H1 (cell line): Measurements from ENCODE around the gene RUNX1. TPM values are rescaled to one million over a fixed set of nuclear protein-coding genes. Genes with fewer than 3 reads are reported as not detected.

ENCODE experiments used
- CTCF ChIA-PET: fragments of 300-600 bp; sonication (Branson Sonifier 250); formaldehyde crosslinking; loops from one replicate; lab custom pipeline; 2021; ENCODE audit not compliant: partially characterized antibody; lab: Charles Lee
- POLR2A ChIA-PET: fragments of 300-600 bp; sonication (Branson Sonifier 250); formaldehyde crosslinking; loops from one replicate; lab custom pipeline; 2021; ENCODE audit warnings: inconsistent platforms; ENCODE audit not compliant: partially characterized antibody; lab: Charles Lee
- DNase-seq, 2 experiments: peaks; one replicate each; pipeline versions ENCODE4 v3.0.0 to v3.0.0-alpha.2; 2010 to 2022; ENCODE audit warnings: low spot score in 2 of 2, low read depth in 1 of 2, mixed read lengths in 1 of 2
- FAIRE-seq: peaks from 2 replicates; lab custom pipeline; 2011; peaks lifted over from hg19 to GRCh38; lab: Jason Lieb, UNC
- H2AFZ ChIP-seq: 2 replicates; pipeline ENCODE4 v1.8.1; 2012; ENCODE audit warnings: low read length, inconsistent platforms
- H2AK5ac ChIP-seq: 2 replicates; pipeline ENCODE4 v1.6.1; 2013; ENCODE audit warnings: low read depth, low read length
- H2BK120ac ChIP-seq: replicated peaks from 2 replicates; pipeline ENCODE3; 2013; ENCODE audit warnings: low read depth, low read length, inconsistent platforms
- H2BK12ac ChIP-seq: 2 replicates; pipeline ENCODE4 v1.6.1; 2013; ENCODE audit warnings: low read depth, low read length
- H2BK15ac ChIP-seq: 2 replicates; pipeline ENCODE4 v1.6.1; 2013; ENCODE audit warnings: low read length
- H2BK20ac ChIP-seq: 2 replicates; pipeline ENCODE4 v1.6.1; 2013; ENCODE audit warnings: low read length
- H2BK5ac ChIP-seq: 2 replicates; pipeline ENCODE4 v1.6.1; 2013; ENCODE audit warnings: low read depth, low read length
- H3K14ac ChIP-seq: 2 replicates; pipeline ENCODE4 v1.6.1; 2013; ENCODE audit warnings: inconsistent platforms; ENCODE audit not compliant: insufficient read length
- H3K18ac ChIP-seq: 2 replicates; pipeline ENCODE4 v1.6.1; 2013; ENCODE audit warnings: low read length; ENCODE audit errors: extremely low read depth
- H3K23ac ChIP-seq: 2 replicates; pipeline ENCODE4 v1.6.1; 2013; ENCODE audit warnings: inconsistent platforms; ENCODE audit not compliant: insufficient read length
- H3K23me2 ChIP-seq: 2 replicates; pipeline ENCODE4 v1.6.1; 2013; ENCODE audit warnings: low read depth, low read length
- H3K27ac ChIP-seq: 2 replicates; pipeline ENCODE4 v1.6.1; 2011; ENCODE audit warnings: low read depth, low read length, inconsistent platforms
- H3K27me3 ChIP-seq, 4 experiments: replicated peaks in 1 of 4; 1 replicate in 1 of 4; 2 replicates in 3 of 4; pipeline versions ENCODE4 v1.6.1 to v1.8.1; 2011 to 2013; ENCODE audit warnings: low read length in 3 of 4, mild to moderate bottlenecking in 3 of 4, inconsistent platforms in 2 of 4, mixed read lengths in 2 of 4, moderate library complexity in 1 of 4; ENCODE audit not compliant: control insufficient read depth in 3 of 4, insufficient read depth in 3 of 4; ENCODE audit errors: extremely low read depth in 1 of 4
- H3K36me3 ChIP-seq, 4 experiments: 2 replicates each; pipeline versions ENCODE4 v1.6.1 to v1.8.1; 2011 to 2013; ENCODE audit warnings: mild to moderate bottlenecking in 4 of 4, low read length in 3 of 4, moderate library complexity in 2 of 4, control low read depth in 1 of 4, inconsistent platforms in 1 of 4; ENCODE audit not compliant: insufficient read depth in 4 of 4, control insufficient read depth in 2 of 4
- H3K4ac ChIP-seq: replicated peaks from 2 replicates; pipeline ENCODE3; 2013; ENCODE audit warnings: low read length, low read depth, mixed read lengths, inconsistent platforms; ENCODE audit not compliant: insufficient read length
- H3K4me1 ChIP-seq, 4 experiments: replicated peaks in 1 of 4; 1 replicate in 1 of 4; 2 replicates in 3 of 4; pipeline versions ENCODE4 v1.6.1 to v1.8.1; 2011 to 2013; ENCODE audit warnings: low read length in 3 of 4, inconsistent platforms in 2 of 4, mixed read lengths in 1 of 4; ENCODE audit not compliant: insufficient read depth in 4 of 4, control insufficient read depth in 3 of 4
- H3K4me2 ChIP-seq, 2 experiments: 2 replicates each; pipeline versions ENCODE4 v1.6.1 to v1.8.1; 2011 to 2013; ENCODE audit warnings: low read depth in 2 of 2, low read length in 2 of 2, control low read depth in 1 of 2, inconsistent platforms in 1 of 2, mild to moderate bottlenecking in 1 of 2; ENCODE audit not compliant: insufficient read depth in 1 of 2
- H3K4me3 ChIP-seq, 4 experiments: fragments of 200-600, 300-600 bp in 1 of 4; sonication (generic), shearing (Covaris generic), sonication (Bioruptor Twin) in 1 of 4; 2 replicates each; pipeline versions ENCODE4 v1.5.1 to v1.8.1; 2011 to 2016; ENCODE audit warnings: low read length in 4 of 4, low read depth in 3 of 4, control low read depth in 2 of 4, inconsistent platforms in 2 of 4, mild to moderate bottlenecking in 2 of 4, mixed read lengths in 1 of 4, moderate library complexity in 1 of 4; ENCODE audit not compliant: insufficient read depth in 2 of 4; ENCODE audit errors: extremely low read depth in 1 of 4
- H3K56ac ChIP-seq: replicated peaks from 2 replicates; pipeline ENCODE3; 2013; ENCODE audit warnings: low read depth, mild to moderate bottlenecking, mixed read lengths, low read length, inconsistent platforms; ENCODE audit not compliant: insufficient read length
- H3K79me1 ChIP-seq: 2 replicates; pipeline ENCODE4 v1.6.1; 2013; ENCODE audit warnings: low read depth, low read length, control low read depth
- H3K79me2 ChIP-seq, 2 experiments: 2 replicates each; pipeline versions ENCODE4 v1.6.1 to v1.8.1; 2012 to 2013; ENCODE audit warnings: low read length in 2 of 2, mild to moderate bottlenecking in 2 of 2, inconsistent platforms in 1 of 2; ENCODE audit not compliant: insufficient read depth in 2 of 2, control insufficient read depth in 1 of 2
- H3K9ac ChIP-seq, 4 experiments: replicated peaks in 1 of 4; 1 replicate in 1 of 4; 2 replicates in 3 of 4; pipeline versions ENCODE4 v1.6.1 to v1.8.1; 2011 to 2013; ENCODE audit warnings: low read depth in 3 of 4, low read length in 3 of 4, control low read depth in 2 of 4, mild to moderate bottlenecking in 2 of 4, moderate library complexity in 2 of 4, inconsistent platforms in 1 of 4; ENCODE audit errors: extremely low read depth in 1 of 4
- H3K9me3 ChIP-seq, 2 experiments: 2 replicates each; pipeline versions ENCODE4 v1.6.1 to v1.8.1; 2012 to 2013; ENCODE audit warnings: mild to moderate bottlenecking in 2 of 2, moderate library complexity in 2 of 2, control low read depth in 1 of 2, inconsistent platforms in 1 of 2, low read depth in 1 of 2, low read length in 1 of 2, mixed read lengths in 1 of 2; ENCODE audit not compliant: insufficient read depth in 2 of 2
- H4K20me1 ChIP-seq, 2 experiments: replicated peaks in 1 of 2; 2 replicates each; pipeline versions ENCODE3 to v1.8.1; 2011 to 2013; ENCODE audit warnings: inconsistent platforms in 2 of 2, low read length in 2 of 2, mild to moderate bottlenecking in 1 of 2; ENCODE audit not compliant: insufficient read depth in 2 of 2, control insufficient read depth in 1 of 2
- H4K5ac ChIP-seq: 2 replicates; pipeline ENCODE4 v1.6.1; 2013; ENCODE audit warnings: low read length, low read depth, mixed read lengths, inconsistent platforms; ENCODE audit not compliant: insufficient read length
- H4K8ac ChIP-seq: 2 replicates; pipeline ENCODE4 v1.8.0; 2013; ENCODE audit warnings: mild to moderate bottlenecking, moderate library complexity, low read length, inconsistent platforms; ENCODE audit not compliant: insufficient read depth; ENCODE audit errors: extremely low read depth
- H4K91ac ChIP-seq: replicated peaks from 2 replicates; pipeline ENCODE3; 2013; ENCODE audit warnings: low read length, mixed read lengths, inconsistent platforms; ENCODE audit not compliant: insufficient read length
- BACH1 ChIP-seq: IDR thresholded peaks from 2 replicates; pipeline ENCODE4 v1.6.1; 2012; ENCODE audit warnings: low read length, improper control_type of control experiment
- CBX8 ChIP-seq: fragments of 300-800, 300-1000 bp; sonication (generic); IDR thresholded peaks from 2 replicates; pipeline ENCODE4 v1.7.1; 2016; ENCODE audit warnings: low read depth, low read length, borderline replicate concordance
- EZH2 ChIP-seq: fragments of 200-600 bp; sonication (generic); IDR thresholded peaks from 2 replicates; pipeline ENCODE4 v1.7.1; 2012; ENCODE audit warnings: low read depth, mild to moderate bottlenecking, moderate library complexity, low read length, inconsistent platforms; ENCODE audit not compliant: severe bottlenecking
- KDM1A ChIP-seq: fragments of 200-600, 300-600 bp; sonication (generic); IDR thresholded peaks from 2 replicates; pipeline ENCODE4 v1.7.1; 2016; ENCODE audit warnings: mild to moderate bottlenecking, low read length, borderline replicate concordance
- MAFK ChIP-seq: IDR thresholded peaks from 2 replicates; pipeline ENCODE4 v1.6.1; 2012; ENCODE audit warnings: low read depth, mild to moderate bottlenecking, improper control_type of control experiment, low read length
- NANOG ChIP-seq: IDR thresholded peaks from 2 replicates; pipeline ENCODE4 v1.6.1; 2011; ENCODE audit warnings: low read length, low read depth, mild to moderate bottlenecking, inconsistent platforms; ENCODE audit not compliant: insufficient read depth, poor library complexity, severe bottlenecking
- PHF8 ChIP-seq: fragments of 200-600 bp; sonication (generic); conservative IDR thresholded peaks from 2 replicates; pipeline ENCODE4 v1.7.1; 2012; ENCODE audit warnings: low read depth, mild to moderate bottlenecking, inconsistent platforms, low read length, moderate library complexity
- RFX5 ChIP-seq: IDR thresholded peaks from 2 replicates; pipeline ENCODE4 v1.6.1; 2011; ENCODE audit warnings: low read depth, low read length, improper control_type of control experiment, borderline replicate concordance
- RXRA ChIP-seq: IDR thresholded peaks from 2 replicates; pipeline ENCODE4 v1.6.1; 2011; ENCODE audit warnings: low read depth, mild to moderate bottlenecking, low read length, moderate library complexity; ENCODE audit not compliant: insufficient read depth
- SRF ChIP-seq: IDR thresholded peaks from 2 replicates; pipeline ENCODE4 v1.6.1; 2011; ENCODE audit warnings: mild to moderate bottlenecking, low read depth, low read length, moderate library complexity
- WGBS, 2 experiments: shearing (Covaris generic) in 1 of 2; methylation state at CpG; one replicate each; pipeline versions ENCODE4 v1.1.6 to v1.1.7; 2013 to 2015; ENCODE audit warnings: low lambda C conversion rate in 2 of 2, mixed read lengths in 2 of 2, inconsistent platforms in 1 of 2, low coverage in 1 of 2, missing lambda C conversion rate in 1 of 2; ENCODE audit not compliant: insufficient replicate concordance in 2 of 2, insufficient coverage in 1 of 2, insufficient read length in 1 of 2; ENCODE audit errors: extremely low coverage in 1 of 2, missing lambda C conversion rate in 1 of 2; 5-methylcytosine and 5-hydroxymethylcytosine counted together
- polyA plus RNA-seq, 7 experiments: library from polyadenylated mRNA; depleted of rRNA in 3 of 7; stranded (reverse) in 5 of 7; unstranded in 2 of 7; fragments of >200 nt in 5 of 7; fragments of 200-250 nt in 2 of 7; gene quantifications; 1 replicate in 5 of 7; 2 replicates in 1 of 7; 4 replicates in 1 of 7; pipeline versions ENCODE4 v1.2.1 to v1.2.3, GENCODE V29; 2011 to 2013; ENCODE audit warnings: missing spikeins in 2 of 7, mixed read lengths in 2 of 7
- total RNA-seq: library from RNA; stranded (reverse); fragmentation: NEBNext Ultra II Directional; extraction: Animal tissue kit (Norgen Biotek cat#: 25700); gene quantifications from 2 replicates; pipeline ENCODE4 v1.2.1, GENCODE V29; 2021
- TF ChIP-seq, protein P1 (sequence below): IDR thresholded peaks from 2 replicates; pipeline ENCODE4 v1.6.1; 2011; ENCODE audit warnings: low read depth, mild to moderate bottlenecking, low read length; ENCODE audit not compliant: insufficient read depth
- TF ChIP-seq, protein P2 (sequence below): IDR thresholded peaks from 2 replicates; pipeline ENCODE4 v1.6.1; 2012; ENCODE audit warnings: low read length, inconsistent platforms

The RUNX1 gene
- total and polyA plus RNA-seq, 2 of the 8 experiments (the other 6 are each of a cell fraction or from before 2014, with no cell fraction given) = 0.20 to 0.60 TPM

DNA sequence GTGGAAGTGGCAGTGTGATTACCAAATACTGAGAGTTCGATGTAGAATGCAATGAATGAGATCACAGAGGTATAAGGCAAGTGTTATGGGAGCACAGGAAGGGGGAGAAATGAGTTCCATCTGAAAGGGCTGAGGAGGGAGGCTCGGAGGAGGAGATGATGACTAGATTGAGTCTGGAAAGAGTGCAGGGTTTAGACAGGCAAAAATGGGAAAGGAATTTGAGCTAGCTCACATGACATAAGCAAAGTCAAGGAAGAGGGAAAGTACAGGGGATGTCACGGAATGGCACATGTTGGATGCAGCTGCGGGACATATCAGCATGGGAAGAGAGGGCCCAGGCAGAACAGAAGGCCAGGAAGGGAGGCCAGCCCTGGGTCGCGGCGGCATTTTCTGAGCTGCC is 132.7 kb downstream of the RUNX1 start:
- no peaks in the 10 kb centered on the region for H3K9me3 ChIP-seq
- H3K36me3 ChIP-seq = no peaks in the 10 kb centered on the region
- no peak overlapping the region for H3K4me2 ChIP-seq
- H3K14ac ChIP-seq = no peak overlapping the region
- H3K79me1 ChIP-seq = no peaks in the 10 kb centered on the region
- ChIA-PET POLR2A (no interaction called here), CTCF (no interaction called here)
- no peak overlapping the region for H3K4ac ChIP-seq
- FAIRE-seq = no peak
- H3K9ac ChIP-seq = no peak overlapping the region
- no peaks in the 10 kb centered on the region for H3K4me1 ChIP-seq
- H4K20me1 ChIP-seq = peaks cover 0 to 2% of the 10 kb centered on the region in 2 experiments
- H2AFZ ChIP-seq = no peak overlapping the region
- H3K23me2 ChIP-seq = no peaks in the 10 kb centered on the region; the same call in 1 of the 2 replicates
- no peak overlapping the region for H4K5ac ChIP-seq
- H4K8ac ChIP-seq = no peak overlapping the region
- no peaks in the 10 kb centered on the region for H3K27me3 ChIP-seq
- no peak overlapping the region for H2BK120ac ChIP-seq
- no peak overlapping the region for H3K27ac ChIP-seq
- H3K4me3 ChIP-seq = no peak overlapping the region
- H3K56ac ChIP-seq = no peak overlapping the region
- H3K79me2 ChIP-seq = no peaks in the 10 kb centered on the region
- H2BK20ac ChIP-seq = no peak overlapping the region
- no peak overlapping the region for H2AK5ac ChIP-seq
- no peak overlapping the region for H2BK15ac ChIP-seq
- no peak for DNase-seq
- H2BK12ac ChIP-seq = no peak overlapping the region
- no peak overlapping the region for H3K23ac ChIP-seq
- no peak overlapping the region for H2BK5ac ChIP-seq
- no peak overlapping the region for H3K18ac ChIP-seq
- H4K91ac ChIP-seq = no peak overlapping the region
- 82% methylated on average over 7 of the region's 7 CpGs; no CpG with 5 or more reads in 1 of the 2 experiments for WGBS, 2 experiments
- TF ChIP-seq, protein P1, sequence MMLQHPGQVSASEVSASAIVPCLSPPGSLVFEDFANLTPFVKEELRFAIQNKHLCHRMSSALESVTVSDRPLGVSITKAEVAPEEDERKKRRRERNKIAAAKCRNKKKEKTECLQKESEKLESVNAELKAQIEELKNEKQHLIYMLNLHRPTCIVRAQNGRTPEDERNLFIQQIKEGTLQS = no peak
- TF ChIP-seq, protein P2, sequence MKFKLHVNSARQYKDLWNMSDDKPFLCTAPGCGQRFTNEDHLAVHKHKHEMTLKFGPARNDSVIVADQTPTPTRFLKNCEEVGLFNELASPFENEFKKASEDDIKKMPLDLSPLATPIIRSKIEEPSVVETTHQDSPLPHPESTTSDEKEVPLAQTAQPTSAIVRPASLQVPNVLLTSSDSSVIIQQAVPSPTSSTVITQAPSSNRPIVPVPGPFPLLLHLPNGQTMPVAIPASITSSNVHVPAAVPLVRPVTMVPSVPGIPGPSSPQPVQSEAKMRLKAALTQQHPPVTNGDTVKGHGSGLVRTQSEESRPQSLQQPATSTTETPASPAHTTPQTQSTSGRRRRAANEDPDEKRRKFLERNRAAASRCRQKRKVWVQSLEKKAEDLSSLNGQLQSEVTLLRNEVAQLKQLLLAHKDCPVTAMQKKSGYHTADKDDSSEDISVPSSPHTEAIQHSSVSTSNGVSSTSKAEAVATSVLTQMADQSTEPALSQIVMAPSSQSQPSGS = no peak
- no peak for TF ChIP-seq NANOG
- TF ChIP-seq EZH2 = no peak
- no peak for TF ChIP-seq PHF8
- TF ChIP-seq SRF = no peak
- no peak for TF ChIP-seq RFX5
- no peak for TF ChIP-seq KDM1A
- no peak for TF ChIP-seq MAFK
- no peak for TF ChIP-seq BACH1
- TF ChIP-seq RXRA = no peak
- TF ChIP-seq CBX8 = no peak
